DOHH2 (cell line): ENCODE data around the gene GSTM4.

Source experiments
- H3F3A ChIP-seq: fragments of 200-600 bp; sonication (generic), shearing (Covaris generic); 2 replicates; pipeline ENCODE4 v1.6.0; 2016; ENCODE audit warnings: antibody characterized with exemption, mild to moderate bottlenecking; ENCODE audit not compliant: control insufficient read depth, insufficient read depth
- H3K27ac ChIP-seq: fragments of 200-600 bp; sonication (generic); 2 replicates; pipeline ENCODE4 v1.5.1; 2014; ENCODE audit warnings: low read depth, mild to moderate bottlenecking, low read length, moderate library complexity
- H3K27me3 ChIP-seq: fragments of 200-600 bp; sonication (generic); 2 replicates; pipeline ENCODE4 v1.6.1; 2014; ENCODE audit warnings: mild to moderate bottlenecking, low read length, mixed read lengths; ENCODE audit not compliant: control insufficient read depth
- H3K36me3 ChIP-seq: fragments of 200-600 bp; sonication (generic); 2 replicates; pipeline ENCODE4 v1.6.1; 2014; ENCODE audit warnings: mild to moderate bottlenecking, low read length, moderate library complexity, mixed read lengths; ENCODE audit not compliant: control insufficient read depth
- H3K4me1 ChIP-seq: fragments of 200-600 bp; sonication (generic); 2 replicates; pipeline ENCODE4 v1.6.1; 2014; ENCODE audit warnings: mild to moderate bottlenecking, low read length, mixed read lengths; ENCODE audit not compliant: control insufficient read depth
- H3K4me2 ChIP-seq: fragments of 200-600 bp; sonication (generic); 2 replicates; pipeline ENCODE4 v1.6.0; 2014; ENCODE audit warnings: mild to moderate bottlenecking, low read length, moderate library complexity
- H3K4me3 ChIP-seq: fragments of 200-600 bp; sonication (generic); 2 replicates; pipeline ENCODE4 v1.5.1; 2014; ENCODE audit warnings: mild to moderate bottlenecking, low read length, mixed read lengths
- H3K79me2 ChIP-seq: fragments of 200-600 bp; sonication (generic); 2 replicates; pipeline ENCODE4 v1.6.1; 2014; ENCODE audit warnings: mild to moderate bottlenecking, low read length, mixed read lengths; ENCODE audit not compliant: control insufficient read depth
- H3K9me2 ChIP-seq: fragments of 200-600 bp; sonication (generic); replicated peaks from 2 replicates; pipeline ENCODE4 v1.6.1; 2014; ENCODE audit warnings: mild to moderate bottlenecking, low read length, mixed read lengths; ENCODE audit not compliant: control insufficient read depth
- H3K9me3 ChIP-seq: fragments of 200-600 bp; sonication (generic); 2 replicates; pipeline ENCODE4 v1.6.1; 2014; ENCODE audit warnings: antibody characterized with exemption, low read length, mixed read lengths; ENCODE audit not compliant: control insufficient read depth, insufficient read depth
- H4K20me1 ChIP-seq: fragments of 200-600 bp; sonication (generic); 2 replicates; pipeline ENCODE4 v1.6.0; 2014; ENCODE audit warnings: low read depth, mild to moderate bottlenecking, antibody characterized with exemption, low read length, moderate library complexity; ENCODE audit not compliant: control insufficient read depth, insufficient read depth
- EZH2phosphoT487 ChIP-seq: fragments of 200-600 bp; sonication (generic); IDR thresholded peaks from 2 replicates; pipeline ENCODE4 v1.6.1; 2017; ENCODE audit warnings: borderline replicate concordance, mild to moderate bottlenecking, antibody characterized with exemption, low read length, moderate library complexity, mixed read lengths
- TF ChIP-seq, protein P1 (sequence below): fragments of 200-600 bp; sonication (generic); IDR thresholded peaks from one replicate; pipeline ENCODE4 v1.5.1; 2014; ENCODE audit warnings: antibody characterized with exemption, mild to moderate bottlenecking, low read depth, low read length; ENCODE audit not compliant: poor library complexity, severe bottlenecking

GSTM4 gene

DNA sequence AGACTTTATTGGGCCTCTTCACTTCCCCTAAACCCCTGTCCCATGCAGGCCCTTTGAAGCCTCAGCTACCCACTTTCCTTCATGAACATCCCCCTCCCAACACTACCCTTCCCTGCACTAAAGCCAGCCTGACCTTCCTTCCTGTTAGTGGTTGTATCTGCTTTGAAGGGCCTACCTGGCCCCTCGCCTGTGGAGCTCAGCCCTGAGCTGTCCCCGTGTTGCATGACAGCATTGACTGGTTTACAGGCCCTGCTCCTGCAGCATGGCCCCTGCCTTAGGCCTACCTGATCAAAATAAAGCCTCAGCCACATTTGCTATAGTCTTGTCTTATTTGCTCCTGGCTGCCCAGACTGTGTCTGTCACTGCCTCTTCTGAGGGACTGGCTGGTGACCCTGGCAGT lies 5.5 kb downstream of the GSTM4 start:
- Histone ChIP-seq H3K9me2 (no peaks in the 10 kb centered on the region), H3K4me3 (no peak overlapping the region), H3K36me3 (no peaks in the 10 kb centered on the region), H3K4me2 (no peak overlapping the region), H3K27me3 (no peaks in the 10 kb centered on the region), H4K20me1 (no peaks in the 10 kb centered on the region), H3K4me1 (0 out of 2 replicates have a peak, but pooled peaks cover 1% of the 10 kb centered on the region), H3K27ac (no peak overlapping the region), H3F3A (no peaks in the 10 kb centered on the region), H3K79me2 (no peaks in the 10 kb centered on the region), H3K9me3 (no peaks in the 10 kb centered on the region)
- TF ChIP-seq, protein P1, sequence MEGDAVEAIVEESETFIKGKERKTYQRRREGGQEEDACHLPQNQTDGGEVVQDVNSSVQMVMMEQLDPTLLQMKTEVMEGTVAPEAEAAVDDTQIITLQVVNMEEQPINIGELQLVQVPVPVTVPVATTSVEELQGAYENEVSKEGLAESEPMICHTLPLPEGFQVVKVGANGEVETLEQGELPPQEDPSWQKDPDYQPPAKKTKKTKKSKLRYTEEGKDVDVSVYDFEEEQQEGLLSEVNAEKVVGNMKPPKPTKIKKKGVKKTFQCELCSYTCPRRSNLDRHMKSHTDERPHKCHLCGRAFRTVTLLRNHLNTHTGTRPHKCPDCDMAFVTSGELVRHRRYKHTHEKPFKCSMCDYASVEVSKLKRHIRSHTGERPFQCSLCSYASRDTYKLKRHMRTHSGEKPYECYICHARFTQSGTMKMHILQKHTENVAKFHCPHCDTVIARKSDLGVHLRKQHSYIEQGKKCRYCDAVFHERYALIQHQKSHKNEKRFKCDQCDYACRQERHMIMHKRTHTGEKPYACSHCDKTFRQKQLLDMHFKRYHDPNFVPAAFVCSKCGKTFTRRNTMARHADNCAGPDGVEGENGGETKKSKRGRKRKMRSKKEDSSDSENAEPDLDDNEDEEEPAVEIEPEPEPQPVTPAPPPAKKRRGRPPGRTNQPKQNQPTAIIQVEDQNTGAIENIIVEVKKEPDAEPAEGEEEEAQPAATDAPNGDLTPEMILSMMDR, result no peak
- no peak for TF ChIP-seq EZH2phosphoT487

DNA sequence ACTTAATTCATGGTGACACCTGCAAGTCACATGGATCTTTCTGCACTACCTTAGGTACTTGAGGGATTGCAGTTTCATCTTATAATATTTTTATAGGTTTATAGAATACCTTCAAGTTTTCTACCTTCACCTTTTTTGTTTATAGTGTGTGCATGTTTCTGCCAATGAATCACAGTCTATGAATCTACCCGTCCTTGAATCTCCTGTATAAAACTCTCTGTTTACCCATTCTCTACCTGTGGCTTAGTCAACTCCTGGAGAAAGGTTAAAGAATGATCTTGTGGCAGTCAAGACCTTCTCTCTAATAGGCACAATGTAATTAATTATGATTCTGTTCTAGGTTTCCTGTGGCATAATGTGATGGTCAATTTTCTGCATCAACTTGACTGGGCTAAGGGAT lies 8.8 kb downstream of the GSTM4 start:
- H3K9me3 ChIP-seq, result no peaks in the 10 kb centered on the region
- H3K79me2 ChIP-seq, result no peaks in the 10 kb centered on the region
- H3K4me2 ChIP-seq, result no peak overlapping the region
- TF ChIP-seq EZH2phosphoT487, result no peak
- TF ChIP-seq, protein P1, result no peak
- no peaks in the 10 kb centered on the region for H3K9me2 ChIP-seq
- H3K4me3 ChIP-seq, result no peak overlapping the region
- no peaks in the 10 kb centered on the region for H3F3A ChIP-seq
- H4K20me1 ChIP-seq, result no peaks in the 10 kb centered on the region
- no peaks in the 10 kb centered on the region for H3K27me3 ChIP-seq
- H3K36me3 ChIP-seq, result no peaks in the 10 kb centered on the region
- no peak overlapping the region for H3K27ac ChIP-seq
- H3K4me1 ChIP-seq, result peaks cover 4% of the 10 kb centered on the region; the same call in 1 of the 2 replicates

GRCh38 chr1:109667452-109668122 lies 11.7 kb downstream of the GSTM4 start, which contains the start of gene GSTM2:
Gene GSTM2, plus strand, starts transcription at chr1:109668057. Its CDS starts 59 bp downstream, at chr1:109668116.
- no peaks in the 10 kb centered on the region for H3K79me2 ChIP-seq
- H3K9me2 ChIP-seq, result no peaks in the 10 kb centered on the region
- H3F3A ChIP-seq, result no peaks in the 10 kb centered on the region
- peak within 1 kb of the TSS; percentile 44 for H3K4me2 ChIP-seq
- TF ChIP-seq, protein P1, result no peak
- no peak for TF ChIP-seq EZH2phosphoT487
- H3K36me3 ChIP-seq, result no peaks in the 10 kb centered on the region
- no peak within 1 kb of the TSS for H3K27ac ChIP-seq
- peaks cover 4% of the 10 kb centered on the region; the same call in 1 of the 2 replicates for H3K4me1 ChIP-seq
- H3K27me3 ChIP-seq, result peaks cover 2% of the 10 kb centered on the region; the same call in 1 of the 2 replicates
- H3K9me3 ChIP-seq, result no peaks in the 10 kb centered on the region
- no peaks in the 10 kb centered on the region for H4K20me1 ChIP-seq
- H3K4me3 ChIP-seq, result peak within 1 kb of the TSS; percentile 26
